MCF 10A (cell line): ENCODE measurements around the gene CDX2. TPM values are rescaled to one million over a fixed set of nuclear protein-coding genes. Genes with fewer than 3 reads are reported as not detected.

ENCODE experiments used
- BruUV-seq: library from RNA; stranded (reverse); fragments of 400-500 nt; replicated peaks from 2 replicates; lab custom pipeline; 2021; lab: Mats Ljungman, UMichigan
- CTCF ChIA-PET: fragments of 300-600 bp; sonication (Branson Sonifier 250); formaldehyde crosslinking; extraction: SDS; loops from one replicate; lab custom pipeline; 2021; ENCODE audit warnings: antibody characterized with exemption, inconsistent platforms; lab: Yijun Ruan, JAX
- POLR2A ChIA-PET: fragments of 300-600, 350-650 bp; sonication (Branson Sonifier 250); formaldehyde crosslinking; extraction: SDS; loops from one replicate; lab custom pipeline; 2020; ENCODE audit warnings: antibody characterized with exemption, inconsistent platforms; lab: Yijun Ruan, JAX
- DNase-seq: peaks from one replicate; pipeline ENCODE4 v3.0.0-alpha.2; 2018; ENCODE audit not compliant: unreplicated experiment
- H3K27ac Mint-ChIP-seq: one replicate; pipeline ENCODE4 v1.8.0; 2022; ENCODE audit warnings: mild to moderate bottlenecking, low read depth, mixed read lengths; ENCODE audit not compliant: unreplicated experiment
- H3K27me3 Mint-ChIP-seq: one replicate; pipeline ENCODE4 v1.8.0; 2022; ENCODE audit warnings: mixed read lengths; ENCODE audit not compliant: insufficient read depth, unreplicated experiment
- H3K36me3 Mint-ChIP-seq: one replicate; pipeline ENCODE4 v1.8.0; 2022; ENCODE audit warnings: mild to moderate bottlenecking, moderate library complexity, mixed read lengths; ENCODE audit not compliant: insufficient read depth, unreplicated experiment
- H3K4me1 Mint-ChIP-seq: one replicate; pipeline ENCODE4 v1.8.0; 2022; ENCODE audit warnings: mixed read lengths; ENCODE audit not compliant: insufficient read depth, unreplicated experiment
- H3K4me3 Mint-ChIP-seq: one replicate; pipeline ENCODE4 v1.8.0; 2022; ENCODE audit warnings: mild to moderate bottlenecking, moderate library complexity, mixed read lengths; ENCODE audit not compliant: unreplicated experiment
- H3K9me3 Mint-ChIP-seq: one replicate; pipeline ENCODE4 v1.8.0; 2022; ENCODE audit warnings: mixed read lengths; ENCODE audit not compliant: unreplicated experiment
- intact Hi-C: fragments of 100-400 bp; cut with micrococcal nuclease; formaldehyde crosslinking; loops from 2 replicates; pipeline ENCODE4 v1.14.1; 2022
- total RNA-seq: library from RNA; stranded (reverse); gene quantifications from 2 replicates; pipeline ENCODE4 v1.2.3, GENCODE V29; 2022
- TF ChIP-seq, protein P1 (sequence below): fragments of 200-600 bp; IDR thresholded peaks from one replicate; pipeline ENCODE4 v1.8.0; 2022; ENCODE audit warnings: antibody characterized with exemption, mild to moderate bottlenecking; ENCODE audit not compliant: unreplicated experiment

CDX2 gene
- total RNA-seq, 1 experiment from 2014 or later: not detected

GRCh38 chr13:27924529-27925141, 44.5 kb downstream of the CDX2 start:
- Mint-ChIP-seq H3K27ac (no peak overlapping the region), H3K4me1 (peaks cover 4% of the 10 kb centered on the region), H3K9me3 (no peaks in the 10 kb centered on the region), H3K27me3 (peaks cover 84% of the 10 kb centered on the region), H3K36me3 (peaks cover 6% of the 10 kb centered on the region), H3K4me3 (no peak overlapping the region)
- intact Hi-C loops: no loop called here
- CTCF ChIA-PET: interaction anchor here (0.6 kb wide), 1 partner anchor 97 kb away, joined by 3 read pairs; no protein-coding TSS in a partner anchor
- POLR2A ChIA-PET: no interaction called here
- TF ChIP-seq, protein P1, sequence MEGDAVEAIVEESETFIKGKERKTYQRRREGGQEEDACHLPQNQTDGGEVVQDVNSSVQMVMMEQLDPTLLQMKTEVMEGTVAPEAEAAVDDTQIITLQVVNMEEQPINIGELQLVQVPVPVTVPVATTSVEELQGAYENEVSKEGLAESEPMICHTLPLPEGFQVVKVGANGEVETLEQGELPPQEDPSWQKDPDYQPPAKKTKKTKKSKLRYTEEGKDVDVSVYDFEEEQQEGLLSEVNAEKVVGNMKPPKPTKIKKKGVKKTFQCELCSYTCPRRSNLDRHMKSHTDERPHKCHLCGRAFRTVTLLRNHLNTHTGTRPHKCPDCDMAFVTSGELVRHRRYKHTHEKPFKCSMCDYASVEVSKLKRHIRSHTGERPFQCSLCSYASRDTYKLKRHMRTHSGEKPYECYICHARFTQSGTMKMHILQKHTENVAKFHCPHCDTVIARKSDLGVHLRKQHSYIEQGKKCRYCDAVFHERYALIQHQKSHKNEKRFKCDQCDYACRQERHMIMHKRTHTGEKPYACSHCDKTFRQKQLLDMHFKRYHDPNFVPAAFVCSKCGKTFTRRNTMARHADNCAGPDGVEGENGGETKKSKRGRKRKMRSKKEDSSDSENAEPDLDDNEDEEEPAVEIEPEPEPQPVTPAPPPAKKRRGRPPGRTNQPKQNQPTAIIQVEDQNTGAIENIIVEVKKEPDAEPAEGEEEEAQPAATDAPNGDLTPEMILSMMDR: no peak
- no peak for DNase-seq
- no TSS peak for BruUV-seq

- ChIA-PET POLR2A (no interaction called here), CTCF (interaction anchor here (0.6 kb wide), 1 partner anchor 98 kb away, joined by 3 read pairs; no protein-coding TSS in a partner anchor)
- TF ChIP-seq, protein P1: no peak
- Mint-ChIP-seq H3K36me3 (peaks cover 6% of the 10 kb centered on the region), H3K4me3 (no peak overlapping the region), H3K27ac (no peak overlapping the region), H3K4me1 (peaks cover 4% of the 10 kb centered on the region), H3K9me3 (no peaks in the 10 kb centered on the region), H3K27me3 (peaks cover 77% of the 10 kb centered on the region)
- intact Hi-C loops: no loop called here
- no peak for DNase-seq
- BruUV-seq: no TSS peak
Measured at GRCh38 chr13:27923794-27924528, 45.2 kb downstream of the CDX2 start.

DNA sequence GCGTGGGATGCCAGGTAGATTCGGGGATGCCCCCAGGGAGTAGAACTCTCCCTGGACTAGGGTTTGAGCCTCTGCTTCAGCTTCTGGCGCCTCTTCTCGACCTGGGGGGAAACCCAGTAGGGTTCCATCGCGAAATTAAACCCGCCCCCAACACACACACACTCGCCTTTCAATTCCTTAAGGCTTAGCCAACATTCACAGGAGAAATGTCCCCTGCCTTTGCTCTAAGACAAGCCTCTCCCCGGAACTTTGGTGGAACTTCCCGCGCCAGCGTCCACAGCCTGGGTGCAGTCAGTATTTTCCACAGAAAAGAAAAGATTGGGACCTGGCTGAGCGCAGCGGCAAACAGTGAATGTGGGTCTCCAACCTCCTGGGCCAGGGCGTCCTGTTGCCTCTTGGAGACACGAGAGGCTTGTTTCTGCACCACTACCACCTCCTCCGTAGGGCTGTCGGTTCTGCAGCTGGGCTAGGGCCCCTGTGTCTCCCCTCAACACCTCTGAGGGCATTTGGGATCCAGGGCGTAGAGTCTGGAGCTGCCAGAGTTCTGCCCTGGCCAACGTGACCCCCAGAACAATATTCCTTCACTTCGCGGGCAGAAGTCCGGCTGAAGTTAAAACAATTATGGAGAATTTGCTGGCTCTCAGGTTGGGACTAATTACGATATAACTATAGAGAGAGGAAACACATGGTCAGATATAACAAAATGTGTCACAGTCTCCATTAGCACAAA, 46.1 kb downstream of the CDX2 start:
- TF ChIP-seq, protein P1: no peak
- no peak overlapping the region for H3K27ac Mint-ChIP-seq
- no peak overlapping the region for H3K4me3 Mint-ChIP-seq
- CTCF ChIA-PET: no interaction called here
- BruUV-seq: no TSS peak
- no peaks in the 10 kb centered on the region for H3K9me3 Mint-ChIP-seq
- intact Hi-C loops: no loop called here
- peaks cover 4% of the 10 kb centered on the region for H3K4me1 Mint-ChIP-seq
- peaks cover 4% of the 10 kb centered on the region for H3K36me3 Mint-ChIP-seq
- no peak for DNase-seq
- H3K27me3 Mint-ChIP-seq: peaks cover 68% of the 10 kb centered on the region
- POLR2A ChIA-PET: no interaction called here
